Trophoblast cell (in vitro differentiated cells and primary cell): Measurements from ENCODE around the gene POC1A.

ENCODE experiments used
- DNase-seq, 2 donors: peaks; one replicate each; pipeline ENCODE4 v3.0.0-alpha.2; 2016
- H2AFZ ChIP-seq: 2 replicates; pipeline ENCODE4 v1.6.1; 2013; ENCODE audit warnings: low read length, moderate library complexity, mild to moderate bottlenecking; ENCODE audit not compliant: insufficient read depth, poor library complexity
- H2AK5ac ChIP-seq: 2 replicates; pipeline ENCODE4 v1.6.1; 2013; ENCODE audit warnings: mild to moderate bottlenecking, low read length
- H2BK120ac ChIP-seq: 2 replicates; pipeline ENCODE4 v1.6.1; 2013; ENCODE audit warnings: low read length, mild to moderate bottlenecking, moderate library complexity; ENCODE audit not compliant: insufficient read depth, poor library complexity
- H2BK12ac ChIP-seq: 2 replicates; pipeline ENCODE4 v1.6.1; 2013; ENCODE audit warnings: mild to moderate bottlenecking, low read length, moderate library complexity
- H2BK5ac ChIP-seq: 2 replicates; pipeline ENCODE4 v1.6.1; 2013; ENCODE audit warnings: low read length, low read depth, moderate library complexity, mild to moderate bottlenecking; ENCODE audit not compliant: poor library complexity
- H3K14ac ChIP-seq: 2 replicates; pipeline ENCODE4 v1.6.1; 2013; ENCODE audit warnings: mild to moderate bottlenecking, low read length
- H3K18ac ChIP-seq: 2 replicates; pipeline ENCODE4 v1.6.1; 2013; ENCODE audit warnings: mild to moderate bottlenecking, low read length
- H3K23ac ChIP-seq: 2 replicates; pipeline ENCODE4 v1.6.1; 2013; ENCODE audit warnings: low read length
- H3K27ac ChIP-seq: 2 replicates; pipeline ENCODE4 v1.5.1; 2013; ENCODE audit warnings: low read depth, mild to moderate bottlenecking, inconsistent platforms, low read length, moderate library complexity
- H3K27me3 ChIP-seq: 2 replicates; pipeline ENCODE4 v1.6.1; 2013; ENCODE audit warnings: inconsistent platforms, mild to moderate bottlenecking, low read length, moderate library complexity; ENCODE audit not compliant: insufficient read depth
- H3K36me3 ChIP-seq, 2 experiments: 1 replicate in 1 of 2; 2 replicates in 1 of 2; pipeline ENCODE4 v1.6.1; 2013; ENCODE audit warnings: low read length in 2 of 2, mild to moderate bottlenecking in 2 of 2, moderate library complexity in 1 of 2; ENCODE audit not compliant: insufficient read depth in 2 of 2, control insufficient read depth in 1 of 2
- H3K4ac ChIP-seq: 2 replicates; pipeline ENCODE4 v1.6.1; 2013; ENCODE audit warnings: low read depth, mild to moderate bottlenecking, low read length, moderate library complexity
- H3K4me1 ChIP-seq, 2 experiments: 1 replicate in 1 of 2; 2 replicates in 1 of 2; pipeline ENCODE4 v1.6.1; 2013; ENCODE audit warnings: low read length in 2 of 2, mild to moderate bottlenecking in 2 of 2, moderate library complexity in 1 of 2; ENCODE audit not compliant: insufficient read depth in 2 of 2, control insufficient read depth in 1 of 2
- H3K4me2 ChIP-seq: 2 replicates; pipeline ENCODE4 v1.6.1; 2013; ENCODE audit warnings: inconsistent platforms, mild to moderate bottlenecking, low read length, moderate library complexity
- H3K4me3 ChIP-seq: 2 replicates; pipeline ENCODE4 v1.5.1; 2013; ENCODE audit warnings: mild to moderate bottlenecking, low read depth, low read length, inconsistent platforms
- H3K79me1 ChIP-seq: one replicate; pipeline ENCODE4 v1.6.1; 2013; ENCODE audit warnings: low read length
- H3K79me2 ChIP-seq: 2 replicates; pipeline ENCODE4 v1.6.1; 2013; ENCODE audit warnings: low read length, mild to moderate bottlenecking; ENCODE audit not compliant: control insufficient read depth, insufficient read depth, poor library complexity
- H3K9ac ChIP-seq: 2 replicates; pipeline ENCODE4 v1.6.1; 2013; ENCODE audit warnings: mild to moderate bottlenecking, low read length
- H3K9me3 ChIP-seq: 2 replicates; pipeline ENCODE4 v1.6.1; 2013; ENCODE audit warnings: low read depth, mild to moderate bottlenecking, control low read depth, inconsistent platforms, low read length; ENCODE audit not compliant: insufficient read depth
- H4K12ac ChIP-seq: 2 replicates; pipeline ENCODE4 v1.6.1; 2013; ENCODE audit warnings: low read depth, mild to moderate bottlenecking, low read length, moderate library complexity
- H4K8ac ChIP-seq: 2 replicates; pipeline ENCODE4 v1.6.1; 2013; ENCODE audit warnings: low read depth, mild to moderate bottlenecking, low read length, moderate library complexity
- H4K91ac ChIP-seq: one replicate; pipeline ENCODE4 v1.6.1; 2013; ENCODE audit warnings: low read depth, mild to moderate bottlenecking, low read length, moderate library complexity
- WGBS: extraction: QIAGEN DNeasy Blood & Tissue Kit; methylation state at CpG from one replicate; pipeline ENCODE4 v1.1.7; 2013; ENCODE audit warnings: missing lambda C conversion rate; ENCODE audit not compliant: insufficient read length, insufficient coverage; ENCODE audit errors: extremely low coverage; 5-methylcytosine and 5-hydroxymethylcytosine counted together

Gene POC1A

GRCh38 chr3:52063026-52063723, 91.0 kb downstream of the POC1A start:
- no peaks in the 10 kb centered on the region for H3K9me3 ChIP-seq
- peaks cover 3% of the 10 kb centered on the region for H3K79me1 ChIP-seq
- H3K36me3 ChIP-seq = no peaks in the 10 kb centered on the region
- no peaks in the 10 kb centered on the region for H3K27me3 ChIP-seq
- WGBS = no CpG with 5 or more reads among the region's 14 CpGs
- H2BK12ac ChIP-seq = peak overlapping the region; percentile 45
- H2BK120ac ChIP-seq = no peak overlapping the region
- no peak overlapping the region for H2AFZ ChIP-seq
- no peak overlapping the region for H4K12ac ChIP-seq
- no peak overlapping the region for H2BK5ac ChIP-seq
- H2AK5ac ChIP-seq = peak overlapping the region; percentile 36
- no peak overlapping the region for H3K18ac ChIP-seq
- DNase-seq = no peak
- H3K14ac ChIP-seq = no peak overlapping the region
- H3K4me1 ChIP-seq = peaks cover 13 to 25% of the 10 kb centered on the region in 2 experiments
- H3K4ac ChIP-seq = no peak overlapping the region
- no peaks in the 10 kb centered on the region for H3K79me2 ChIP-seq
- no peak overlapping the region for H3K9ac ChIP-seq
- H3K23ac ChIP-seq = no peak overlapping the region
- no peak overlapping the region for H3K4me3 ChIP-seq
- H3K4me2 ChIP-seq = no peak overlapping the region
- H4K8ac ChIP-seq = no peak overlapping the region
- no peak overlapping the region for H3K27ac ChIP-seq
- H4K91ac ChIP-seq = peak overlapping the region; percentile 28

- H3K9ac ChIP-seq = no peak overlapping the region
- H3K18ac ChIP-seq = no peak overlapping the region
- no peak overlapping the region for H3K27ac ChIP-seq
- no peaks in the 10 kb centered on the region for H3K36me3 ChIP-seq
- H3K4me1 ChIP-seq = peaks cover 11 to 27% of the 10 kb centered on the region in 2 experiments
- DNase-seq = peak; percentile 91
- H4K8ac ChIP-seq = no peak overlapping the region
- H2AFZ ChIP-seq = no peak overlapping the region
- H3K4me2 ChIP-seq = no peak overlapping the region
- no peak overlapping the region for H2AK5ac ChIP-seq
- H4K91ac ChIP-seq = peak overlapping the region; percentile 31
- no peaks in the 10 kb centered on the region for H3K27me3 ChIP-seq
- H3K4me3 ChIP-seq = no peak overlapping the region
- no peak overlapping the region for H3K4ac ChIP-seq
- peak overlapping the region; percentile 18 for H2BK120ac ChIP-seq
- no peak overlapping the region for H2BK5ac ChIP-seq
- no CpG with 5 or more reads among the region's 5 CpGs for WGBS
- H2BK12ac ChIP-seq = peak overlapping the region; percentile 10
- no peak overlapping the region for H3K14ac ChIP-seq
- H3K79me2 ChIP-seq = peaks cover 2% of the 10 kb centered on the region
- H3K23ac ChIP-seq = no peak overlapping the region
- peaks cover 3% of the 10 kb centered on the region for H3K79me1 ChIP-seq
- no peak overlapping the region for H4K12ac ChIP-seq
- H3K9me3 ChIP-seq = no peaks in the 10 kb centered on the region
Observed at GRCh38 chr3:52062505-52062904, 91.7 kb downstream of the POC1A start.

DNA sequence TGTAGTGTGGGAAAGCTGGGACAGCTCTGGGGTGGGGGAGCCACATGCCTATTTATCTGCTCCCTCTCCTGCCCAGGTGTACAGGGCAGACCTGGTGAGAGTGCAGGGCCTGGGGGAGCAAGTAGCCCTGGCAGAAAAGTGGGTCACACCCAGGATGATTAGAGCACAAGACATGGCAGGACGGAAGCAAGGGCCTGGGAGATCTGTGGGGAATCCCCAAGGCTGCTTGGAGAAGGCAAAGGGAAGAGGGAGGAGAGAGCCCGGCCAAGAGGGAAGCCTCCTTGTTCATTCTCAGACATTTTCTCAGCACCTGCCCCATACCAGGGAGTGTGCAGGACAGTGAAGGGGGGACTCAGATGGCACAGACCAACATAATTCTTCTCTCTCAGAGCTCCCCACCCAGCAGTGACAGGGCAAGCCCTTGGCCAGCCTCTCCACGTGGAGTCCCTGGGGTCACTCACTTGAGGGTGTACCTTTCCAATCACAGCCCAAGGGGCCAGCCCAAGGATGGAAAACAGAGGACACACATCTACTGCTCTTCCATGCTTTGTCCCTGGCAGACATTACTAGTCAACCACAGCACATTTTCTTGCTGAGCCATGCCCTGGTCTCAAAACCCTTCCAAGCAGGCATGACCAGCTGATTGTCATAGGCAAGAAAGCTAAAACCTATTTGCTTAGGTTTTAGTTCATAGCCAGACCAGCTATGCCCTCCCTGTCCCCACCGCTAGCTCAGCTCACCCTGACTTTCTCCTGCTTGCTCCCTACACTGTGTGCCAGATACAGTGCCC, 92.9 kb downstream of the POC1A start:
- H2BK5ac ChIP-seq = no peak overlapping the region
- H3K23ac ChIP-seq = no peak overlapping the region
- H4K8ac ChIP-seq = no peak overlapping the region
- H3K79me1 ChIP-seq = peaks cover 9% of the 10 kb centered on the region
- H3K4me1 ChIP-seq = peaks cover 15 to 28% of the 10 kb centered on the region in 2 experiments
- no peak overlapping the region for H3K4me3 ChIP-seq
- H3K27me3 ChIP-seq = no peaks in the 10 kb centered on the region
- H2AK5ac ChIP-seq = peak overlapping the region; percentile 44
- H2BK120ac ChIP-seq = no peak overlapping the region
- no peaks in the 10 kb centered on the region for H3K36me3 ChIP-seq
- no peak overlapping the region for H3K4me2 ChIP-seq
- H3K14ac ChIP-seq = no peak overlapping the region
- DNase-seq = no peak
- no peak overlapping the region for H3K27ac ChIP-seq
- H4K91ac ChIP-seq = peak overlapping the region; percentile 22
- H3K9me3 ChIP-seq = no peaks in the 10 kb centered on the region
- H4K12ac ChIP-seq = no peak overlapping the region
- no peak overlapping the region for H2BK12ac ChIP-seq
- WGBS = no CpG with 5 or more reads among the region's 4 CpGs
- no peak overlapping the region for H2AFZ ChIP-seq
- no peak overlapping the region for H3K9ac ChIP-seq
- H3K79me2 ChIP-seq = peaks cover 5% of the 10 kb centered on the region
- H3K18ac ChIP-seq = no peak overlapping the region
- H3K4ac ChIP-seq = no peak overlapping the region

GRCh38 chr3:52059781-52060180, 94.4 kb downstream of the POC1A start:
- H2BK12ac ChIP-seq = no peak overlapping the region
- H3K79me2 ChIP-seq = peaks cover 5% of the 10 kb centered on the region
- no peak overlapping the region for H4K8ac ChIP-seq
- no peaks in the 10 kb centered on the region for H3K36me3 ChIP-seq
- H3K27me3 ChIP-seq = no peaks in the 10 kb centered on the region
- no peak overlapping the region for H2BK120ac ChIP-seq
- peaks cover 21 to 33% of the 10 kb centered on the region in 2 experiments for H3K4me1 ChIP-seq
- H2AK5ac ChIP-seq = no peak overlapping the region
- no peak overlapping the region for H3K4me2 ChIP-seq
- H3K9me3 ChIP-seq = no peaks in the 10 kb centered on the region
- no peak overlapping the region for H4K12ac ChIP-seq
- no peak overlapping the region for H3K23ac ChIP-seq
- no peak for DNase-seq
- no peak overlapping the region for H4K91ac ChIP-seq
- no peak overlapping the region for H3K27ac ChIP-seq
- H3K4me3 ChIP-seq = no peak overlapping the region
- peaks cover 12% of the 10 kb centered on the region for H3K79me1 ChIP-seq
- H2BK5ac ChIP-seq = no peak overlapping the region
- H3K18ac ChIP-seq = no peak overlapping the region
- H3K9ac ChIP-seq = no peak overlapping the region
- H3K4ac ChIP-seq = no peak overlapping the region
- H3K14ac ChIP-seq = no peak overlapping the region
- WGBS = no CpG with 5 or more reads among the region's 7 CpGs
- no peak overlapping the region for H2AFZ ChIP-seq
